Prostate gland (tissue), 2 donors: ENCODE measurements around the gene INTS3.
"Not testable (repeated sequence)": the region's sequence is repeated elsewhere in the genome, so short reads cannot be mapped to it uniquely, and the experiment has no call there.

Experiments used
- POLR2AphosphoS5 ChIP-seq: sonication (generic); formaldehyde crosslinking; IDR thresholded peaks from one replicate; pipeline ENCODE4 v1.6.1; 2017; ENCODE audit warnings: antibody characterized with exemption
- TF ChIP-seq, protein P1 (sequence below), 4 experiments: fragments of 200-600 bp in 2 of 4; fragments of 450-650 bp in 2 of 4; sonication (generic) in 2 of 4; IDR thresholded peaks; 1 replicate in 3 of 4; 2 replicates in 1 of 4; pipeline ENCODE4 v1.5.1; 2016 to 2019; ENCODE audit warnings: antibody characterized with exemption in 4 of 4, mild to moderate bottlenecking in 2 of 4, moderate library complexity in 2 of 4

DNA sequence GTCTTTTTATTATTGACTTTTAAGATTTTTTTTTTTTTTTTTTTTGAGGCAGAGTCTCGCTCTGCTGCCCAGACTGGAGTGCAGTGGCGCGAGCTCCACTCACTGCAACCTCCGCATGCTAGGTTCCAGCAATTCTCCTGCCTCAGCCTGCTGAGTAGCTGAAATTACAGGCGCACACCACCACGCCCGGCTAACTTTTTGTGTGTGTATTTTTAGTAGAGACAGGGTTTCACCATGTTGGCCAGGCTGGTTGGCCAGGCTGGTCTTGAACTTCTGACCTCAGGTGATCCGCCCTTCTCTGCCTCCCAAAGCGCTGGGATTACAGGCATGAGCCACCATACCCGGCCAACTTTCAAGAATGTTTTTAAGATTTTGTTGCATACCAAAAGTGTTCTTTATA lies 38.8 kb downstream of the INTS3 start:
- TF ChIP-seq, protein P1, sequence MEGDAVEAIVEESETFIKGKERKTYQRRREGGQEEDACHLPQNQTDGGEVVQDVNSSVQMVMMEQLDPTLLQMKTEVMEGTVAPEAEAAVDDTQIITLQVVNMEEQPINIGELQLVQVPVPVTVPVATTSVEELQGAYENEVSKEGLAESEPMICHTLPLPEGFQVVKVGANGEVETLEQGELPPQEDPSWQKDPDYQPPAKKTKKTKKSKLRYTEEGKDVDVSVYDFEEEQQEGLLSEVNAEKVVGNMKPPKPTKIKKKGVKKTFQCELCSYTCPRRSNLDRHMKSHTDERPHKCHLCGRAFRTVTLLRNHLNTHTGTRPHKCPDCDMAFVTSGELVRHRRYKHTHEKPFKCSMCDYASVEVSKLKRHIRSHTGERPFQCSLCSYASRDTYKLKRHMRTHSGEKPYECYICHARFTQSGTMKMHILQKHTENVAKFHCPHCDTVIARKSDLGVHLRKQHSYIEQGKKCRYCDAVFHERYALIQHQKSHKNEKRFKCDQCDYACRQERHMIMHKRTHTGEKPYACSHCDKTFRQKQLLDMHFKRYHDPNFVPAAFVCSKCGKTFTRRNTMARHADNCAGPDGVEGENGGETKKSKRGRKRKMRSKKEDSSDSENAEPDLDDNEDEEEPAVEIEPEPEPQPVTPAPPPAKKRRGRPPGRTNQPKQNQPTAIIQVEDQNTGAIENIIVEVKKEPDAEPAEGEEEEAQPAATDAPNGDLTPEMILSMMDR (IDR thresholded peaks at IDR 0.05) = not testable (repeated sequence)
- not testable (repeated sequence) for TF ChIP-seq POLR2AphosphoS5
